SHP77 treated with DMSO at 0.1 percent for 48 hours (cell line): ENCODE measurements around the gene TTC4.

Experiments used
- DNase-seq: peaks from one replicate; lab custom pipeline; 2025; lab: John Stamatoyannopoulos, UW

The TTC4 gene

GRCh38 chr1:54784066-54784465, 68.4 kb downstream of the TTC4 start:
- DNase-seq = no peak

- no peak for DNase-seq
Observed at GRCh38 chr1:54786778-54787177, 71.1 kb downstream of the TTC4 start.

- DNase-seq = no peak
Observed at GRCh38 chr1:54787604-54788003, 71.9 kb downstream of the TTC4 start.

- DNase-seq = no peak
Observed at GRCh38 chr1:54788459-54788858, 72.8 kb downstream of the TTC4 start.

GRCh38 chr1:54791880-54792522, 76.3 kb downstream of the TTC4 start:
- DNase-seq = peak; percentile 15
